Measurements from ENCODE around the gene HOXA10.

The HOXA10 gene

DNA sequence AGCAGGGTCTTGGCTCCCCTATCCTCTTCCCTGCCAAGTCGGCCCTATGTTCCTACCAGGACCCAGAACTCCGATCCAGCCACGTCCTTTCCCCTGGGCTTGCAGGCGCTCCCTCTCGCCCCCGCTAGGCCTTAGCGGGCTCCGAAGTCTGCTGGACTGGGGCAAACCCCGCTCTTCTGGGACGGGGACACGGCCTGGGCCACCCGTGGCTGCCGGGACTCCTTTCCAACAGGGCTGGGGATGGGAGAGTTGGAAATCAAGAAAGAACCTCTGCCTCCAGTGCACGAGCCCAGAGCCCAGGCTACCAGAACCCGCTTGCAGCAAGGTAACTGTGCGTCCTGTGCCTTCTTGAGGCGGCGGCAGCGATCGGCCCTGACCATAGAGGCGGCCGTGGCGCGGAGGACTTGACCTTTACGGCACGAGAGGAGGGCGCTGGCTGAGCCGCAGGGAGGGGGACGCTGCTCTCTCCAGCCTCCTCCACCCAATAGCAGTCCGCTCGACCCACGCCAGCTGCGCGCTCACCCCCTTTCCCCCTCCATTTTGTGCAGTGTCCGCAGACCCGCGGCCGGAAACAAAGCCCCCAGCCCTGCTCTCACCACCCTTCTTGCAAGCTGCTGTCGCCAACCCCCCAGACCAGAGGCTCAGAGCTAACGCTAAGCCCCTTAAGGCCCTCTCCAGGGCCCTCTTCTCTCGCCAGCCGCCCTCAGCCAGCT, 17.9 kb upstream of the HOXA10 start:
- DNase-seq (ENCODE audit: low read depth in 4 of 4, low spot score in 1 of 4) = no peak

DNA sequence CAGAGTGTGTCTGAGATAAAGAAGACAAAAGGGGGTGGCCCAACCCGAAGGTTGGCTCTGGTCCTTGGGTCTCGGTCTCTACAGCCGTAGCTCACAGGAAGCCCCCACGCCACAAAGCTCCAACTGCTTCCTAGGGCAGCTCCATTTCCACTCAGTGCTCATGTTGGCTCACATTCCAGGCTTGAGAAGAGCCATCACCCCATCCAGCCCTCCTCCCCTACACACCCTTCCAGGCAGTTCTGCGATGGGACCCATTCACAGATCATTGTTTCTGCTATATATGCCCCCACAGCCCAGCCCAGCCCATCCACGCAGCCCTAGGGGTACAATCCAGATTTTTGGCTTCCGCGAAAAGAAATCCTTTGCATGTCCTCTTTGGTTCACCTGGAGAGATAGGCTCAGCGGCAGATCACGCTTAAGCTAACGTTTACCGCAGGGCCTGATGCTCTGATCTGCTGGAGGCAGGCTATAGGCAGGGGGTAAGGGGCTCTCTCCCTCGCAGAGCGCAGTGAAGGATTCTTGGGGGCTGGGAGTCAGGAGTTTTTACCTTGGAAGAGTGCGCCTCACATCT, 17.1 kb upstream of the HOXA10 start:
- DNase-seq (ENCODE audit: low read depth in 4 of 4, low spot score in 1 of 4) = no peak

- DNase-seq (ENCODE audit: low read depth in 4 of 4, low spot score in 1 of 4) = no peak
Observed at GRCh38 chr7:27189997-27190748, 16.1 kb upstream of the HOXA10 start.

DNA sequence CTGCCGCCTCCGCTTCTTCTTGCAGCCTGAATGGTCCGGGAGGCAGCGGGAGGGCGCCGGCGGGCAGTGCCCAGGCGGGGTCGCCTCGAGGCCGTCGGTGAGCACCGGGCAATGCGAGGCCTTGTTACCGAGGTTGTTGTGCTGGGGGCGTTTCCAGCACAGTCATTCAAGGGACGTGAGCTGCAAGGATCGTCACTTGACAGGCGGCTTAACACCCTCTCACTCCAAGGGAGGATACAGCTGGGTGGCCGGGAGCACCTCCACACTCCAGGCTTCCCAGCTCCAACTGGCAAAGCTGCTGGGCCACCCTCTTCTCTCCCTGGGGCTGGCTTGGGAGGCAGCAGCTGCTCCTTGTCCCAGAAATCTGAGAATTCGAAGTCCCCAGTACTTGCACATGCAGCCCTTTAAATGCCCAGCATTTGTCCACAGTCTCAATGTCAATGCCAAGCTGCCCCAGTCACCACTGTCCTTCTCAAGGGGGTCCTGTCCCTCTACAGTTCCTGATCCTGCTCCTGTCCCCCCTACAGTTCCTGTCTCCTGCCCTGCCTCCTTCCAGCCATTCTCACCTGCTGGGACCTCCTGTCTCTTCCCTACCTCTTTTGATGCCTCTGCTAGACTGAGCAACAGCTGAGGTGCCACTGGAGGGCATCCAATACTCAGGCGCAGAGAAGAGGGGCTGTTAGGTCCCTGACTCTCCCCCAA, 15.3 kb upstream of the HOXA10 start:
- DNase-seq (ENCODE audit: low read depth in 4 of 4, low spot score in 1 of 4) = no peak

GRCh38 chr7:27188386-27189294, 14.5 kb upstream of the HOXA10 start:
- DNase-seq (ENCODE audit: low read depth in 4 of 4, low spot score in 1 of 4) = no peak

- no peak for DNase-seq (ENCODE audit: low read depth in 4 of 4, low spot score in 1 of 4)
Observed at GRCh38 chr7:27187475-27188385, 13.6 kb upstream of the HOXA10 start.

GRCh38 chr7:27186668-27187474, 12.8 kb upstream of the HOXA10 start:
- no peak for DNase-seq (ENCODE audit: low read depth in 4 of 4, low spot score in 1 of 4)

DNA sequence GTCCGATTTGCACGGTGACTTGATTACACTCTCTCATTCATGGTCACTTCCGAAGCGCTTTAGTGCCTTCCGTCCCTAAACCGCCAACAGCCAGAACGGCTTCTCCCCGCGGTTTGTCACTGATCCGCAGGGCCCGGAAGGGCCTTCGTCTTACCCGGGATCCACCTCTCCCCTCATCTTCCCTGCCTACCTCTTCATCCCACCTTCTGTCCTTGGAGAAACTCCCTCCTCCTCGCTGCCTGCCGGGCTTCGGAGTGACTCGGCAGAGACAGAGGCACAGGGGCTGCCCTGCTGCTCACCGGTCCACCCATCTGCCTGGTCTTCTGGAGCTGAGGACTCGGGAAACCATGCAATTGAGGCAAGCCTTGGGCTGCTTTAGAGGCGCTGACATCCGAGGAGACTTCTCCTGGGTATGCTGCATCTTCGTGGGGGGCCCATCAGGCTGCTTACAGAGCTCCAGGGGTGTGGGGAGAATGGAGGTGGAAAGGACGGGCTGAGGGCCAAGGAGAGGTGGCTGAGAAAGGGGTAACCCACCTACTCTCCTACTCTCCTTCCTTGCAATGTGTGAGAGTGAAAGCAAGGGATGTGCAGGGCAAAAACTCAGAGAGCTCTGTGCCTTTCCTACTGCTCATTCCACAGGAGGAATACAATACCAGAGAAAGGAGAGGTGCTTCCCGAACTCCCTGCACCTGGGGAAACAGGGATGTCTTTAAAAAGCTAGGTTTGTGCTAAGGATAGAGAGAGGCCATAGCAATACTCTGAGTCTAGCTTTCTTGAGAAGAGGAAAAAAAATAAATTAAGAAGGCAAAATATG, 11.9 kb upstream of the HOXA10 start:
- no peak for DNase-seq (ENCODE audit: low read depth in 4 of 4, low spot score in 1 of 4)

DNA sequence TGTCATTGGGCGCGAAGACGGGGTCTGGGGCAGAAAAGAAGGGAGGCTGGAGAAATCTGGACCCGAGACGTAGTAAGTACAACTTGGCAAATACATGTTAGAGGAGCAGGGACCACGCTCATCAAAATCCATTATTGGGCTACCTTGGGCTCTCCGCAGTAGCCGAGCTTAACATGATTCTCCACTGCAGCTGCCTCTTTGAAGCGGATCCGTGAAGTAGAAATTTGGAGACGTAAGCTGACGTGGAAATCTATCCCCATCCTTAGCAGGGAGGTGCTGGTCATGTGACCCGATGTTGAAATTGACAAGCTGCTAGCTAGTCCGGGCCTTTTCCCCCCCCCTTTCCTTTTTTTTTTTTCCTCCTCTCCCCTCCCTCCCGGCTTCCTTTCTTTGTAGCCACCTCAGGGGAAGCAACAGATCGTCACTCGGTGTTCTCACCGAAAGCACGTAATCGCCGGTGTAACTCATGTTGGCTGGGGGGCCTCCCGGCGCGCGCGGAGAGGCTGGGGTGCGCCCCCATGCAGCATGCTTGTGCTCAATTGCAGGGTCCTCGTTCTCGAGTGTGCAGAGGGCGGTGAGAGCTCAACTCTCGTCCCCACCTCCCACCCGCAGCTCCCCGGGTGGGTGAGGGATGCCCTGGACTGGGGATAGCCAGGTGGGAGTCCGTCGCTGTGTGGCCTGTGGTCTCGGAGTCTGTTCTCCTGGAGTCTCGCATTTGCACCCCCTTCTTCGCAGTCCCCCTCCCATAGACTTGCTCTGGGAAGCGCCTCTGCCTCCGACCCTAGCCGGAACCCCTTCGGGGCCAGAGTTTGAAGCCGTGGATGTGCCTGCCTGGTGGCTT, 11.1 kb upstream of the HOXA10 start, which contains the start of gene HOXA11:
HOXA11 (minus strand) TSS at position 220 of the 841 bp plus-strand sequence; CDS start at position 132, 88 bp downstream.
- no peak for DNase-seq (ENCODE audit: low read depth in 4 of 4, low spot score in 1 of 4)

- DNase-seq (ENCODE audit: low read depth in 4 of 4, low spot score in 1 of 4) = no peak
Observed at GRCh38 chr7:27184337-27185012, 10.4 kb upstream of the HOXA10 start.

GRCh38 chr7:27183682-27184336, 9.7 kb upstream of the HOXA10 start:
- DNase-seq (ENCODE audit: low read depth in 4 of 4, low spot score in 1 of 4) = no peak

DNA sequence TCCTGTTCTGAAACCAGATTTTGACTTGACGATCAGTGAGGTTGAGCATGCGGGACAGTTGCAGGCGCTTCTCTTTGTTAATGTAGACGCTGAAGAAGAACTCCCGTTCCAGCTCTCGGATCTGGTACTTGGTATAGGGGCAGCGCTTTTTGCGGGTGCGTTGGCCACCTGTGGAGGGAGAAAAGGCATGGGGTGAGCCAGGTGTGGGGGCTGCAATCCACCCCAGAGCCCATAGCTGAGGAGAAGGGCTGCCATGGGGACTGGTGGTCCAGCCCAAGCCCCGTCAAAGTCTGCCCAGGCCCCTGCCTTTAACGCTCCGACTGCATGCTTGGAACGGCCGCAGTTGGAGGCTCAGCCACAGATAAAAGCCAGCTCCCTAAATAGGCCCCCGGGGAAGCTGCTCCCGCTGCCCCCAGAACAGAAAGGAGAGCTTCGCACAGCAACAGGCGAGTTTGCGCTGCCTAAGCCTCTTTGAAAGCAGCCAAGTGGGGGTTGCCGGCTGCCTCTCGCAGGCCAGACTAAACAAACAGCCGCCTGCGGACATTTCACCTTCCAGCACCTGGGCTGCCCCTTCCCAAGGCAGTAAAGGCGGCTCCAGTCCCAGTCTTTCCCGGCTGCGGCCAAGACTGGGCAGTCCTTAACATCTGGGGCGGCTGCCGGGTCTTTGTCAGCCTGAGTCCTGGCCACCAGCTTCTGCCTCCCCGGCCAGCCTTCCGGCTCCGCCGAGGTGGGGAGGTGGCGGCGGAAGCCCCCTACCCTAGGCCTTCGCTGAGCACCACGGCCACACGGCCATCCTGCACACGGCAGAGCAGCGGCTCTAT, 9.0 kb upstream of the HOXA10 start:
- no peak for DNase-seq (ENCODE audit: low read depth in 4 of 4, low spot score in 1 of 4)

DNA sequence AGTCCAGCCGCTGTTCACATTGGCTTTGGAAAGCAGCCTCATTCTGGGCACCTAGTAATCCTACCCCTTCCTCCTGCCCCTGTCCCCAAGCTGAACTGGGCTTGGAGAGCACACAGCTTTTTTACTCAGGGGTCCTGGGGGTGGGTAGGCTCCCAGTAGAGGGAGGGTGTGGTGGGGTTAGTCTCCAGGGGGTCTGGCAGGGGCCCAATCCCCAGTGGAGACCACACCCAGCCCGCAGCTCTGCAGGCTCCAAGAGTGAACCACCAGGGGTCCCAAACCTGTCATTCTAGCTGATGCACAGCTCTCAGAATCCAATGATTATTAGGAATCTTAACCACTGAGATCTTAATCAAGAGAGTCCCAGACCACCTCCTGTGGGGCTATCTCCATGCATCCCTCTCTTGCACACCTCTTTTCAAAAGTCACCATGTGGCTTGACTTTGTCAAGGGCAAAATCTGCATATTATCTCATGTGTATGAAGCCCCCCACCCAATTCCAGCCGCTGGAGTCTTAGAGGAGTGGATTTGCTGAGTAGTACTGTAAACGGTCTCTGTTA, 8.2 kb upstream of the HOXA10 start:
- DNase-seq (ENCODE audit: low read depth in 4 of 4, low spot score in 1 of 4) = no peak

GRCh38 chr7:27181795-27182275, 7.7 kb upstream of the HOXA10 start:
- DNase-seq (ENCODE audit: low read depth in 4 of 4, low spot score in 1 of 4) = no peak
